GM21423 (cell line): ENCODE data around the gene UBE4B.

Source experiments
- ATAC-seq: cut with Tn5 transposase; IDR thresholded peaks from one replicate; pipeline ENCODE4 v1.9.1; 2021; ENCODE audit warnings: mild to moderate bottlenecking, moderate library complexity; ENCODE audit not compliant: unreplicated experiment

The UBE4B gene

GRCh38 chr1:10108948-10109708 is 76.4 kb downstream of the UBE4B start:
- no peak for ATAC-seq

- no peak for ATAC-seq
Measured at GRCh38 chr1:10113501-10113900, 80.7 kb downstream of the UBE4B start.

- no peak for ATAC-seq
Measured at GRCh38 chr1:10114746-10115145, 82.0 kb downstream of the UBE4B start.

GRCh38 chr1:10117132-10117531 is 84.4 kb downstream of the UBE4B start:
- ATAC-seq: no peak

GRCh38 chr1:10117865-10118264 is 85.1 kb downstream of the UBE4B start:
- no peak for ATAC-seq

- ATAC-seq: no peak
Measured at GRCh38 chr1:10121688-10122087, 88.9 kb downstream of the UBE4B start.

GRCh38 chr1:10122926-10123325 is 90.2 kb downstream of the UBE4B start:
- ATAC-seq: no peak

- ATAC-seq: no peak
Measured at GRCh38 chr1:10128101-10128765, 95.5 kb downstream of the UBE4B start.

- no peak for ATAC-seq
Measured at GRCh38 chr1:10132316-10132715, 99.6 kb downstream of the UBE4B start.

GRCh38 chr1:10132852-10133251 is 100.1 kb downstream of the UBE4B start:
- no peak for ATAC-seq

GRCh38 chr1:10140981-10141380 is 108.2 kb downstream of the UBE4B start:
- no peak for ATAC-seq

- ATAC-seq: no peak
Measured at GRCh38 chr1:10143961-10144485, 111.3 kb downstream of the UBE4B start.

GRCh38 chr1:10146391-10146790 is 113.6 kb downstream of the UBE4B start:
- ATAC-seq: no peak

- no peak for ATAC-seq
Measured at GRCh38 chr1:10149231-10149630, 116.5 kb downstream of the UBE4B start.

- ATAC-seq: no peak
Measured at GRCh38 chr1:10152709-10153284, 120.0 kb downstream of the UBE4B start.

- ATAC-seq: no peak
Measured at GRCh38 chr1:10155087-10155712, 122.4 kb downstream of the UBE4B start.

- no peak for ATAC-seq
Measured at GRCh38 chr1:10160173-10160572, 127.4 kb downstream of the UBE4B start.

- ATAC-seq: no peak
Measured at GRCh38 chr1:10160907-10161490, 128.2 kb downstream of the UBE4B start.

GRCh38 chr1:10161541-10162290 is 129.0 kb downstream of the UBE4B start:
- no peak for ATAC-seq

GRCh38 chr1:10168912-10169514 is 136.3 kb downstream of the UBE4B start:
- no peak for ATAC-seq
